ENCODE measurements around the gene PRKAG2. TPM values are rescaled to one million over a fixed set of nuclear protein-coding genes. Genes with fewer than 3 reads are reported as not detected.

Gene PRKAG2
- total RNA-seq, 1 experiment from 2014 or later, result 73.9 TPM

- BruUV-seq (replicated peaks), result no TSS peak
- peaks cover 5% of the 10 kb centered on the region for H3K4me1 Mint-ChIP-seq (ENCODE audit: insufficient read depth, unreplicated experiment)
- no peaks in the 10 kb centered on the region for H3K27me3 Mint-ChIP-seq (ENCODE audit: insufficient read depth, unreplicated experiment)
- no peak for DNase-seq (ENCODE audit: unreplicated experiment)
- H3K4me3 Mint-ChIP-seq (ENCODE audit: unreplicated experiment), result no peak overlapping the region
- intact Hi-C loops (cut with micrococcal nuclease), result no loop called here
- POLR2A ChIA-PET, result interaction anchor here (0.5 to 0.6 kb wide), 2 partner anchors 183 to 667 kb away, joined by 3 to 4 read pairs; no protein-coding TSS in a partner anchor
- H3K36me3 Mint-ChIP-seq (ENCODE audit: insufficient read depth, unreplicated experiment), result no peaks in the 10 kb centered on the region
- CTCF ChIA-PET, result interaction anchor here (0.7 to 1.1 kb wide), 2 partner anchors 20 to 188 kb away, joined by 3 to 4 read pairs; no protein-coding TSS in a partner anchor
- no peaks in the 10 kb centered on the region for H3K9me3 Mint-ChIP-seq (ENCODE audit: unreplicated experiment)
- no peak for TF ChIP-seq CTCF (IDR thresholded peaks at IDR 0.05; ENCODE audit: unreplicated experiment)
- H3K27ac Mint-ChIP-seq (ENCODE audit: low read depth, unreplicated experiment), result no peak overlapping the region
These were observed 138.0 kb downstream of the PRKAG2 start for GRCh38 chr7:151738925-151739324.

- no peaks in the 10 kb centered on the region for H3K9me3 Mint-ChIP-seq (ENCODE audit: unreplicated experiment)
- CTCF ChIA-PET, result interaction anchor here (0.8 to 2.0 kb wide), 8 partner anchors 9 to 162 kb away, joined by 4 to 11 read pairs (median 6); no protein-coding TSS in a partner anchor
- POLR2A ChIA-PET, result interaction anchor here (0.6 to 1.5 kb wide), 8 partner anchors 8 to 136 kb away, joined by 3 to 7 read pairs (median 3); no protein-coding TSS in a partner anchor
- H3K36me3 Mint-ChIP-seq (ENCODE audit: insufficient read depth, unreplicated experiment), result no peaks in the 10 kb centered on the region
- TF ChIP-seq CTCF (IDR thresholded peaks at IDR 0.05; ENCODE audit: unreplicated experiment), result peak; percentile 28
- H3K4me1 Mint-ChIP-seq (ENCODE audit: insufficient read depth, unreplicated experiment), result peaks cover 5% of the 10 kb centered on the region
- H3K27me3 Mint-ChIP-seq (ENCODE audit: insufficient read depth, unreplicated experiment), result no peaks in the 10 kb centered on the region
- H3K4me3 Mint-ChIP-seq (ENCODE audit: unreplicated experiment), result peak overlapping the region; percentile 57
- no TSS peak for BruUV-seq (replicated peaks)
- peak overlapping the region; percentile 77 for H3K27ac Mint-ChIP-seq (ENCODE audit: low read depth, unreplicated experiment)
- intact Hi-C loops (cut with micrococcal nuclease), result no loop called here
- peak; percentile 86 for DNase-seq (ENCODE audit: unreplicated experiment)
These were observed 140.5 kb downstream of the PRKAG2 start for GRCh38 chr7:151736403-151736909.

DNA sequence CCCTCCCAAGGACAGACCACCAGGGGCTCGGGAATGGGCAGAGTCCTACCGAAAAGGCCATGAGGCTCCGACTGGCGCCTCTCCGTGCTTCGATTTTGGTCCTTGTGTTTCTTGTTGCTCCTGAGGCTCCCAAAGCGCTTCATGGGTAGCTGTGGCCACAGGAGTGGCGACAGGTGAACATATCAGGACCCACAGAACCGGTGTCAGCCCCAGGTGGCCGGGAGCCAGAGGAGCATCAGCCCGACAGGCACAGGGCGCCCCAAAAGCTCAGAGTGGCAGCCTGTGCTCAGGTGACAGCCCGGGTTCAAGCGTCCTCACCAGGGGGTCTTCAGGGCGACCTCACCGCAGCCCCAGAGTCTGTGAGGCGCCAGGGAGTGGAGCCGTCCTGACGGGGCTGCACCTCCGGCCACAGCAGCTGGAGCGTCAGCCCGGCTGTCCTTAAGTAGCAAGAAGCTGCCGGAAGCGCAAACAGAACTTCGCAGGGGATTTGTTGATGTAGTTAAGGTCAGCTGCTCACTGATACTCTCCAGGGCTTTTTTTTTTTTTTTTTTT, 141.0 kb downstream of the PRKAG2 start:
- POLR2A ChIA-PET, result interaction anchor here (0.5 to 1.5 kb wide), 10 partner anchors 8 to 226 kb away, joined by 3 to 7 read pairs (median 3); no protein-coding TSS in a partner anchor

More for the DNA sequence above, 141.0 kb downstream of the PRKAG2 start:
- no peak for TF ChIP-seq CTCF (IDR thresholded peaks at IDR 0.05; ENCODE audit: unreplicated experiment)
- intact Hi-C loops (cut with micrococcal nuclease), result no loop called here
- BruUV-seq (replicated peaks), result no TSS peak
- CTCF ChIA-PET, result interaction anchor here (0.6 to 2.0 kb wide), 10 partner anchors 9 to 613 kb away, joined by 3 to 11 read pairs (median 4); no protein-coding TSS in a partner anchor
- no peak for DNase-seq (ENCODE audit: unreplicated experiment)
- Mint-ChIP-seq H3K27ac (ENCODE audit: low read depth, unreplicated experiment) (peak overlapping the region; percentile 77), H3K27me3 (ENCODE audit: insufficient read depth, unreplicated experiment) (no peaks in the 10 kb centered on the region), H3K36me3 (ENCODE audit: insufficient read depth, unreplicated experiment) (no peaks in the 10 kb centered on the region), H3K4me3 (ENCODE audit: unreplicated experiment) (peak overlapping the region; percentile 57), H3K4me1 (ENCODE audit: insufficient read depth, unreplicated experiment) (peaks cover 5% of the 10 kb centered on the region), H3K9me3 (ENCODE audit: unreplicated experiment) (no peaks in the 10 kb centered on the region)
